ENCODE measurements around the gene TRAF5. TPM values are rescaled to one million over a fixed set of nuclear protein-coding genes. Genes with fewer than 3 reads are reported as not detected.

TRAF5 gene
- total RNA-seq, 1 donor from 2014 or later, result 14.4 TPM

- Histone ChIP-seq H3K27me3 (ENCODE audit: insufficient read depth, low read length) (no peaks in the 10 kb centered on the region), H3K27ac (ENCODE audit: low read depth, low read length) (no peak overlapping the region), H3K9ac (ENCODE audit: low read length) (no peak overlapping the region), H3K9me3 (ENCODE audit: insufficient read depth, low read depth, low read length) (no peaks in the 10 kb centered on the region), H3K4me3 (ENCODE audit: insufficient read depth, low read depth, low read length) (no peak overlapping the region), H4K20me1 (ENCODE audit: insufficient read depth, low read length) (peaks cover 82% of the 10 kb centered on the region), H3K4me1 (ENCODE audit: insufficient read depth, low read length) (peaks cover 2% of the 10 kb centered on the region), H2AFZ (ENCODE audit: low read depth, low read length) (no peak overlapping the region), H3K79me2 (ENCODE audit: insufficient read depth, low read length) (peaks cover 79% of the 10 kb centered on the region), H3K4me2 (ENCODE audit: low read length) (no peak overlapping the region), H3K36me3 (ENCODE audit: insufficient read depth, low read length) (no peaks in the 10 kb centered on the region)
- no peak for TF ChIP-seq EZH2 (IDR thresholded peaks at IDR 0.05; ENCODE audit: insufficient read depth, low read length)
- TF ChIP-seq CTCF (IDR thresholded peaks at IDR 0.05; ENCODE audit: insufficient read depth, low read depth, low read length), result no peak
- Mint-ChIP-seq H3K36me3 (ENCODE audit: low read depth, unreplicated experiment) (peaks cover 9% of the 10 kb centered on the region), H3K4me3 (ENCODE audit: unreplicated experiment) (no peak overlapping the region), H3K27me3 (ENCODE audit: low read depth, unreplicated experiment) (peaks cover 6% of the 10 kb centered on the region), H3K27ac (ENCODE audit: unreplicated experiment) (no peak overlapping the region), H3K9me3 (ENCODE audit: unreplicated experiment) (peaks cover 5% of the 10 kb centered on the region), H3K4me1 (ENCODE audit: low read depth, unreplicated experiment) (peaks cover 3% of the 10 kb centered on the region)
- FAIRE-seq (no peak), DNase-seq (ENCODE audit: low read depth) (no peak)
Observed at GRCh38 chr1:211336775-211337174, 10.1 kb downstream of the TRAF5 start.

GRCh38 chr1:211337430-211338223 lies 11.0 kb downstream of the TRAF5 start:
- H4K20me1 ChIP-seq (ENCODE audit: insufficient read depth, low read length), result peaks cover 75% of the 10 kb centered on the region
- FAIRE-seq, result no peak
- no peak for DNase-seq (ENCODE audit: low read depth)
- TF ChIP-seq EZH2 (IDR thresholded peaks at IDR 0.05; ENCODE audit: insufficient read depth, low read length), result no peak
- TF ChIP-seq CTCF (IDR thresholded peaks at IDR 0.05; ENCODE audit: insufficient read depth, low read depth, low read length), result no peak
- no peak overlapping the region for H3K27ac ChIP-seq (ENCODE audit: low read depth, low read length)
- peaks cover 3% of the 10 kb centered on the region for H3K4me1 Mint-ChIP-seq (ENCODE audit: low read depth, unreplicated experiment)
- H3K4me2 ChIP-seq (ENCODE audit: low read length), result no peak overlapping the region
- peaks cover 6% of the 10 kb centered on the region for H3K27me3 Mint-ChIP-seq (ENCODE audit: low read depth, unreplicated experiment)
- H3K9me3 Mint-ChIP-seq (ENCODE audit: unreplicated experiment), result peaks cover 5% of the 10 kb centered on the region
- no peak overlapping the region for H3K27ac Mint-ChIP-seq (ENCODE audit: unreplicated experiment)
- no peak overlapping the region for H3K9ac ChIP-seq (ENCODE audit: low read length)
- no peaks in the 10 kb centered on the region for H3K27me3 ChIP-seq (ENCODE audit: insufficient read depth, low read length)
- no peaks in the 10 kb centered on the region for H3K9me3 ChIP-seq (ENCODE audit: insufficient read depth, low read depth, low read length)
- H3K36me3 ChIP-seq (ENCODE audit: insufficient read depth, low read length), result no peaks in the 10 kb centered on the region
- peaks cover 72% of the 10 kb centered on the region for H3K79me2 ChIP-seq (ENCODE audit: insufficient read depth, low read length)
- no peak overlapping the region for H2AFZ ChIP-seq (ENCODE audit: low read depth, low read length)
- H3K4me3 ChIP-seq (ENCODE audit: insufficient read depth, low read depth, low read length), result no peak overlapping the region
- H3K36me3 Mint-ChIP-seq (ENCODE audit: low read depth, unreplicated experiment), result peaks cover 9% of the 10 kb centered on the region
- no peaks in the 10 kb centered on the region for H3K4me1 ChIP-seq (ENCODE audit: insufficient read depth, low read length)
- H3K4me3 Mint-ChIP-seq (ENCODE audit: unreplicated experiment), result no peak overlapping the region

GRCh38 chr1:211338224-211338620 lies 11.6 kb downstream of the TRAF5 start:
- Histone ChIP-seq H3K27ac (ENCODE audit: low read depth, low read length) (no peak overlapping the region), H3K4me2 (ENCODE audit: low read length) (no peak overlapping the region), H2AFZ (ENCODE audit: low read depth, low read length) (no peak overlapping the region), H3K4me3 (ENCODE audit: insufficient read depth, low read depth, low read length) (no peak overlapping the region), H3K4me1 (ENCODE audit: insufficient read depth, low read length) (no peaks in the 10 kb centered on the region), H3K9ac (ENCODE audit: low read length) (no peak overlapping the region), H3K79me2 (ENCODE audit: insufficient read depth, low read length) (peaks cover 73% of the 10 kb centered on the region), H4K20me1 (ENCODE audit: insufficient read depth, low read length) (peaks cover 72% of the 10 kb centered on the region), H3K36me3 (ENCODE audit: insufficient read depth, low read length) (no peaks in the 10 kb centered on the region), H3K9me3 (ENCODE audit: insufficient read depth, low read depth, low read length) (no peaks in the 10 kb centered on the region), H3K27me3 (ENCODE audit: insufficient read depth, low read length) (no peaks in the 10 kb centered on the region)
- Mint-ChIP-seq H3K9me3 (ENCODE audit: unreplicated experiment) (peaks cover 5% of the 10 kb centered on the region), H3K4me1 (ENCODE audit: low read depth, unreplicated experiment) (peaks cover 3% of the 10 kb centered on the region), H3K36me3 (ENCODE audit: low read depth, unreplicated experiment) (peaks cover 9% of the 10 kb centered on the region), H3K27me3 (ENCODE audit: low read depth, unreplicated experiment) (peaks cover 6% of the 10 kb centered on the region), H3K27ac (ENCODE audit: unreplicated experiment) (no peak overlapping the region), H3K4me3 (ENCODE audit: unreplicated experiment) (no peak overlapping the region)
- TF ChIP-seq EZH2 (IDR thresholded peaks at IDR 0.05; ENCODE audit: insufficient read depth, low read length) (no peak), CTCF (IDR thresholded peaks at IDR 0.05; ENCODE audit: insufficient read depth, low read depth, low read length) (no peak)
- FAIRE-seq (no peak), DNase-seq (ENCODE audit: low read depth) (no peak)

All from astrocyte (in vitro differentiated cells and primary cell).